H9 (cell line): ENCODE data around the gene RGN. TPM values are rescaled to one million over a fixed set of nuclear protein-coding genes. Genes with fewer than 3 reads are reported as not detected.

Experiments
- DNase-seq: peaks from one replicate; pipeline ENCODE4 v3.0.0-alpha.2; 2017
- H2AFZ ChIP-seq: one replicate; pipeline ENCODE4 v1.6.1; 2013; ENCODE audit warnings: mild to moderate bottlenecking, low read length, control low read depth, moderate library complexity
- H2AK5ac ChIP-seq: 2 replicates; pipeline ENCODE4 v1.6.1; 2013; ENCODE audit warnings: low read length, control low read depth, mixed read lengths; ENCODE audit not compliant: insufficient read length
- H2BK120ac ChIP-seq: one replicate; pipeline ENCODE4 v1.6.1; 2013; ENCODE audit warnings: low read depth, mild to moderate bottlenecking, low read length, control low read depth, inconsistent platforms; ENCODE audit not compliant: poor library complexity, severe bottlenecking
- H2BK12ac ChIP-seq: 2 replicates; pipeline ENCODE4 v1.6.1; 2013; ENCODE audit warnings: low read length, control low read depth, mixed read lengths, low read depth; ENCODE audit not compliant: insufficient read length
- H2BK15ac ChIP-seq: 2 replicates; pipeline ENCODE4 v1.6.1; 2013; ENCODE audit warnings: low read depth, low read length, control low read depth
- H2BK20ac ChIP-seq: one replicate; pipeline ENCODE4 v1.6.1; 2013; ENCODE audit warnings: low read depth, mild to moderate bottlenecking, low read length, control low read depth, inconsistent platforms; ENCODE audit not compliant: poor library complexity, severe bottlenecking
- H2BK5ac ChIP-seq: 2 replicates; pipeline ENCODE4 v1.6.1; 2013; ENCODE audit warnings: low read length, control low read depth, mixed read lengths; ENCODE audit not compliant: insufficient read length
- H3K14ac ChIP-seq: 2 replicates; pipeline ENCODE4 v1.6.1; 2013; ENCODE audit warnings: low read length, control low read depth; ENCODE audit not compliant: insufficient read depth
- H3K18ac ChIP-seq: 2 replicates; pipeline ENCODE4 v1.6.1; 2013; ENCODE audit warnings: low read depth, mild to moderate bottlenecking, mixed read lengths, low read length, control low read depth; ENCODE audit not compliant: insufficient read length
- H3K23ac ChIP-seq: 2 replicates; pipeline ENCODE4 v1.6.1; 2013; ENCODE audit warnings: low read length, control low read depth, mixed read lengths, low read depth; ENCODE audit not compliant: insufficient read length
- H3K23me2 ChIP-seq: 2 replicates; pipeline ENCODE4 v1.6.1; 2013; ENCODE audit warnings: low read depth, mild to moderate bottlenecking, mixed read lengths, low read length, control low read depth; ENCODE audit not compliant: insufficient read length, poor library complexity, severe bottlenecking
- H3K27ac ChIP-seq: 2 replicates; pipeline ENCODE4 v1.5.1; 2013; ENCODE audit warnings: low read length, control low read depth, mixed read lengths, low read depth; ENCODE audit not compliant: insufficient read length
- H3K27me3 ChIP-seq: 2 replicates; pipeline ENCODE4 v1.6.1; 2013; ENCODE audit warnings: low read length, control low read depth, inconsistent platforms; ENCODE audit not compliant: insufficient read depth
- H3K4ac ChIP-seq: 2 replicates; pipeline ENCODE4 v1.6.1; 2013; ENCODE audit warnings: low read depth, mild to moderate bottlenecking, control low read depth, inconsistent platforms, low read length, moderate library complexity
- H3K4me1 ChIP-seq: 2 replicates; pipeline ENCODE4 v1.6.1; 2013; ENCODE audit warnings: low read length, control low read depth, inconsistent platforms; ENCODE audit not compliant: insufficient read depth
- H3K4me2 ChIP-seq: 2 replicates; pipeline ENCODE4 v1.6.1; 2013; ENCODE audit warnings: low read length, control low read depth, mixed read lengths; ENCODE audit not compliant: insufficient read length, insufficient read depth
- H3K56ac ChIP-seq: 2 replicates; pipeline ENCODE4 v1.6.1; 2013; ENCODE audit warnings: low read depth, mild to moderate bottlenecking, mixed read lengths, low read length, control low read depth; ENCODE audit not compliant: insufficient read length
- H3K79me1 ChIP-seq: 2 replicates; pipeline ENCODE4 v1.6.1; 2013; ENCODE audit warnings: low read depth, mild to moderate bottlenecking, moderate library complexity, low read length, control low read depth, inconsistent platforms; ENCODE audit not compliant: insufficient read depth, poor library complexity, severe bottlenecking
- H3K79me2 ChIP-seq: 2 replicates; pipeline ENCODE4 v1.6.1; 2013; ENCODE audit warnings: low read length, control low read depth, inconsistent platforms; ENCODE audit not compliant: insufficient read depth
- H3K9ac ChIP-seq: 2 replicates; pipeline ENCODE4 v1.6.1; 2013; ENCODE audit warnings: low read length, control low read depth, mixed read lengths; ENCODE audit not compliant: insufficient read length; ENCODE audit errors: extremely low read depth
- H3K9me3 ChIP-seq: one replicate; pipeline ENCODE4 v1.6.1; 2013; ENCODE audit warnings: low read depth, low read length, inconsistent platforms; ENCODE audit not compliant: control insufficient read depth
- H3T11ph ChIP-seq: one replicate; pipeline ENCODE4 v1.6.1; 2013; ENCODE audit warnings: mild to moderate bottlenecking, low read length, control low read depth, inconsistent platforms
- H4K20me1 ChIP-seq: one replicate; pipeline ENCODE4 v1.6.1; 2013; ENCODE audit not compliant: control insufficient read depth, insufficient read length, insufficient read depth
- H4K5ac ChIP-seq: 2 replicates; pipeline ENCODE4 v1.6.1; 2013; ENCODE audit warnings: low read depth, mild to moderate bottlenecking, mixed read lengths, low read length, control low read depth; ENCODE audit not compliant: insufficient read length
- H4K8ac ChIP-seq: replicated peaks from 2 replicates; pipeline ENCODE4 v1.6.1; 2013; ENCODE audit warnings: low read length, control low read depth, mixed read lengths, low read depth; ENCODE audit not compliant: insufficient read length
- H4K91ac ChIP-seq: 2 replicates; pipeline ENCODE4 v1.6.1; 2013; ENCODE audit warnings: low read depth, mild to moderate bottlenecking, moderate library complexity, mixed read lengths, low read length, control low read depth; ENCODE audit not compliant: insufficient read length
- H3K27ac Mint-ChIP-seq, 3 experiments: 2 replicates in 2 of 3; 3 replicates in 1 of 3; pipeline ENCODE4 v1.8.0; 2020 to 2021; ENCODE audit warnings: mixed read lengths in 3 of 3, mild to moderate bottlenecking in 1 of 3, moderate library complexity in 1 of 3
- H3K27me3 Mint-ChIP-seq: 2 replicates; pipeline ENCODE4 v1.8.0; 2021; ENCODE audit warnings: low read depth, mild to moderate bottlenecking, moderate library complexity, mixed read lengths
- H3K36me3 Mint-ChIP-seq, 3 experiments: 2 replicates in 2 of 3; 3 replicates in 1 of 3; pipeline ENCODE4 v1.8.0; 2020 to 2021; ENCODE audit warnings: low read depth in 3 of 3, mixed read lengths in 3 of 3; ENCODE audit not compliant: insufficient read depth in 1 of 3
- H3K4me1 Mint-ChIP-seq, 2 experiments: 2 replicates each; pipeline ENCODE4 v1.8.0; 2020; ENCODE audit warnings: mixed read lengths in 2 of 2
- H3K4me3 Mint-ChIP-seq, 2 experiments: 2 replicates in 1 of 2; 3 replicates in 1 of 2; pipeline ENCODE4 v1.8.0; 2020 to 2021; ENCODE audit warnings: mild to moderate bottlenecking in 2 of 2, mixed read lengths in 2 of 2, moderate library complexity in 1 of 2
- H3K9me3 Mint-ChIP-seq, 2 experiments: 2 replicates in 1 of 2; 3 replicates in 1 of 2; pipeline ENCODE4 v1.8.0; 2020; ENCODE audit warnings: mild to moderate bottlenecking in 2 of 2, mixed read lengths in 2 of 2, moderate library complexity in 1 of 2
- WGBS: extraction: QIAGEN DNeasy Blood & Tissue Kit; methylation state at CpG from one replicate; pipeline ENCODE4 v1.1.7; 2013; ENCODE audit warnings: missing lambda C conversion rate, low lambda C conversion rate, mixed read lengths; ENCODE audit not compliant: insufficient read length; ENCODE audit errors: extremely low coverage; 5-methylcytosine and 5-hydroxymethylcytosine counted together
- total RNA-seq: library from RNA; stranded (reverse); gene quantifications from 2 replicates; pipeline ENCODE4 v1.2.1, GENCODE V29; 2021
- TF ChIP-seq, protein P1 (sequence below): fragments of 200-600 bp; sonication (generic); conservative IDR thresholded peaks from 3 replicates; pipeline ENCODE4 v1.8.0; 2021; ENCODE audit warnings: antibody characterized with exemption, mild to moderate bottlenecking

Gene RGN
- total RNA-seq, 1 experiment from 2014 or later = not detected

DNA sequence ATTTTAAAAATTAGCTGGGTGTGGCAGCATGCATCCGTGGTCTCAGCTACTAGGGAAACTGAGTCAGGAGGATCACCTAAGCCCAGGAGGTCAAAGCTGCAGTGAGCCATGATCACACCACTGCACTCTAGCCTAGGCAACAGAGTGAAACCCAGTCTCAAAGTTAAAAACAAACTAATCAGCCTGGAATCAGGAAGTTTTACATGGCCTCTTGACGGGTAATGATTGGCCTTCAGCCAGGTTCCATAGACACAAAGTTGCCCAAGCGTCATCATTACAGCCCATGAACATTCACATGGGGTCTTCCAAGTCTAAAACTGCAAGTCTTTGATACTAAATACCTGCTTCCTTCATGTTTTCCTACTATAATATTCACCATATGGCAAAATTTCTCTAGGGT lies 10.0 kb upstream of the RGN start:
- Histone ChIP-seq H3K9me3 (no peaks in the 10 kb centered on the region), H3K9ac (no peak overlapping the region), H3K27ac (no peak overlapping the region), H3K79me1 (no peaks in the 10 kb centered on the region), H4K91ac (no peak overlapping the region), H4K5ac (no peak overlapping the region), H4K8ac (no peak overlapping the region), H3K14ac (no peak overlapping the region), H3K27me3 (no peaks in the 10 kb centered on the region), H2BK15ac (no peak overlapping the region), H2BK20ac (no peak overlapping the region), H3T11ph (no peak overlapping the region), H3K23me2 (no peaks in the 10 kb centered on the region), H3K56ac (no peak overlapping the region), H2BK5ac (no peak overlapping the region), H3K79me2 (no peaks in the 10 kb centered on the region), H3K4me1 (no peaks in the 10 kb centered on the region), H3K18ac (no peak overlapping the region), H2AK5ac (no peak overlapping the region), H2BK12ac (no peak overlapping the region), H4K20me1 (no peaks in the 10 kb centered on the region), H3K4ac (no peak overlapping the region), H2BK120ac (no peak overlapping the region), H3K23ac (no peak overlapping the region), H2AFZ (no peak overlapping the region), H3K4me2 (no peak overlapping the region)
- no CpG with 5 or more reads among the region's 3 CpGs for WGBS
- Mint-ChIP-seq H3K27ac (no peak overlapping the region), H3K9me3 (peaks cover 50% of the 10 kb centered on the region in 2 experiments), H3K4me1 (no peaks in the 10 kb centered on the region), H3K4me3 (no peak overlapping the region), H3K27me3 (no peaks in the 10 kb centered on the region), H3K36me3 (peaks cover 0 to 5% (median 0%) of the 10 kb centered on the region in 3 experiments; a peak in 1 of 7 replicates)
- no peak for DNase-seq
- TF ChIP-seq, protein P1, sequence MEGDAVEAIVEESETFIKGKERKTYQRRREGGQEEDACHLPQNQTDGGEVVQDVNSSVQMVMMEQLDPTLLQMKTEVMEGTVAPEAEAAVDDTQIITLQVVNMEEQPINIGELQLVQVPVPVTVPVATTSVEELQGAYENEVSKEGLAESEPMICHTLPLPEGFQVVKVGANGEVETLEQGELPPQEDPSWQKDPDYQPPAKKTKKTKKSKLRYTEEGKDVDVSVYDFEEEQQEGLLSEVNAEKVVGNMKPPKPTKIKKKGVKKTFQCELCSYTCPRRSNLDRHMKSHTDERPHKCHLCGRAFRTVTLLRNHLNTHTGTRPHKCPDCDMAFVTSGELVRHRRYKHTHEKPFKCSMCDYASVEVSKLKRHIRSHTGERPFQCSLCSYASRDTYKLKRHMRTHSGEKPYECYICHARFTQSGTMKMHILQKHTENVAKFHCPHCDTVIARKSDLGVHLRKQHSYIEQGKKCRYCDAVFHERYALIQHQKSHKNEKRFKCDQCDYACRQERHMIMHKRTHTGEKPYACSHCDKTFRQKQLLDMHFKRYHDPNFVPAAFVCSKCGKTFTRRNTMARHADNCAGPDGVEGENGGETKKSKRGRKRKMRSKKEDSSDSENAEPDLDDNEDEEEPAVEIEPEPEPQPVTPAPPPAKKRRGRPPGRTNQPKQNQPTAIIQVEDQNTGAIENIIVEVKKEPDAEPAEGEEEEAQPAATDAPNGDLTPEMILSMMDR = no peak
